ENCODE data around the gene ST3GAL3. TPM values are rescaled to one million over a fixed set of nuclear protein-coding genes. Genes with fewer than 3 reads are reported as not detected.

ST3GAL3 gene
- total RNA-seq, 2 donors from 2014 or later: 15.5 to 20.6 TPM

DNA sequence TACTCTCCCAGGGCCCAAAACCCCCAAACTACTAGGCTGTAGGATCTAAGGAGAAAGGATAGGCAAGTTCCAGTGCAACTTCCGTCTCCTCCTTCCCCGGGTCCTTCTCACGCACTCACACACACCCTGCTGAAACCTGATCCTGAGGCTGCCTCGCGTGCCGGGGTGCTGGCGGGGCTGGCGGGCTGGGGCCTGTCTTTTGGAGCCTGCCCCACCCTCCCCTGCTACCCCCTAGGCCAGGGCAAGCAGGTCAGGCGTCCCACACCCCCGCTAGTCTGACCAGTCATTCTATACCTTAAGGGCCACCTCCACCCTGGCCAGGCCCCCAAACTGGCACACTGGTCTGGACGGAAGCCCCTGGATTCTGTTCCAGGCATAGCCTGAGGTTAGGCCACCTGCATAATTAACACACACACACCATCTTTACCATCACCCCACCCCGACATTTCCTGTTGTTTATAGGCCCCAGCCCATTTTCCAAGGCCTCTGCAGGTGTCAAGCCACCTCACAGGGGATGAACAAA lies 178.0 kb downstream of the ST3GAL3 start:
- Histone ChIP-seq H3K9me3 (no peaks in the 10 kb centered on the region), H3K27me3 (no peaks in the 10 kb centered on the region), H3K36me3 (no peaks in the 10 kb centered on the region), H3K27ac (no peak overlapping the region), H3K4me3 (no peak overlapping the region), H3K4me1 (peaks cover 0 to 7% of the 10 kb centered on the region in 2 donors)
- TF ChIP-seq, protein P1, sequence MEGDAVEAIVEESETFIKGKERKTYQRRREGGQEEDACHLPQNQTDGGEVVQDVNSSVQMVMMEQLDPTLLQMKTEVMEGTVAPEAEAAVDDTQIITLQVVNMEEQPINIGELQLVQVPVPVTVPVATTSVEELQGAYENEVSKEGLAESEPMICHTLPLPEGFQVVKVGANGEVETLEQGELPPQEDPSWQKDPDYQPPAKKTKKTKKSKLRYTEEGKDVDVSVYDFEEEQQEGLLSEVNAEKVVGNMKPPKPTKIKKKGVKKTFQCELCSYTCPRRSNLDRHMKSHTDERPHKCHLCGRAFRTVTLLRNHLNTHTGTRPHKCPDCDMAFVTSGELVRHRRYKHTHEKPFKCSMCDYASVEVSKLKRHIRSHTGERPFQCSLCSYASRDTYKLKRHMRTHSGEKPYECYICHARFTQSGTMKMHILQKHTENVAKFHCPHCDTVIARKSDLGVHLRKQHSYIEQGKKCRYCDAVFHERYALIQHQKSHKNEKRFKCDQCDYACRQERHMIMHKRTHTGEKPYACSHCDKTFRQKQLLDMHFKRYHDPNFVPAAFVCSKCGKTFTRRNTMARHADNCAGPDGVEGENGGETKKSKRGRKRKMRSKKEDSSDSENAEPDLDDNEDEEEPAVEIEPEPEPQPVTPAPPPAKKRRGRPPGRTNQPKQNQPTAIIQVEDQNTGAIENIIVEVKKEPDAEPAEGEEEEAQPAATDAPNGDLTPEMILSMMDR (IDR thresholded peaks at IDR 0.05): no peak
- DNase-seq (ENCODE audit: low spot score): no peak

DNA sequence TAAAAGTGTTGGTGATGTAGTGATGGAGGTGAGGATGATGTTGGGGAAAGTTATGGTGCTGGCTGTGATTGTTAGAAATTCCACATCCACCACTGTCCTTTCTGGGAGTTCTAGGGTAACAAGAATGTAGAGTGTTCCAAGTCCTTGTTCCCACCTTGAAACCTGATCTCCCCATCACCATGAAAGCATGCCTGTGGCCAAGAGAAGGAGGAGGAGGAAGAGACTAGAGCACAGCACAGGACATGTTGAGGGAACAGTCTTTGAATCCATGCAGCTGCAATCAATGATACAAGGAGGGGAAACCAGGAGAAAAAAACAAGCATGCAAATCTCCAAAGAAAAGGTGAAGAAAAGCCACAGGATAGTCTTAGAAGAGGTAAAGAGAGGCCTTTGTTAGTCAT lies 180.4 kb downstream of the ST3GAL3 start:
- Histone ChIP-seq H3K27ac (no peak overlapping the region), H3K9me3 (no peaks in the 10 kb centered on the region), H3K4me3 (no peak overlapping the region), H3K4me1 (peaks cover 0 to under 1% of the 10 kb centered on the region in 2 donors), H3K27me3 (no peaks in the 10 kb centered on the region), H3K36me3 (no peaks in the 10 kb centered on the region)
- DNase-seq (ENCODE audit: low spot score): no peak
- TF ChIP-seq, protein P1 (IDR thresholded peaks at IDR 0.05): no peak

GRCh38 chr1:43890815-43891214 lies 183.5 kb downstream of the ST3GAL3 start:
- Histone ChIP-seq H3K9me3 (no peaks in the 10 kb centered on the region), H3K36me3 (peaks cover 1% of the 10 kb centered on the region), H3K4me3 (no peak overlapping the region), H3K27me3 (no peaks in the 10 kb centered on the region), H3K27ac (no peak overlapping the region), H3K4me1 (peaks cover 0 to 8% of the 10 kb centered on the region in 2 donors)
- TF ChIP-seq, protein P1 (IDR thresholded peaks at IDR 0.05): no peak
- no peak for DNase-seq (ENCODE audit: low spot score)

DNA sequence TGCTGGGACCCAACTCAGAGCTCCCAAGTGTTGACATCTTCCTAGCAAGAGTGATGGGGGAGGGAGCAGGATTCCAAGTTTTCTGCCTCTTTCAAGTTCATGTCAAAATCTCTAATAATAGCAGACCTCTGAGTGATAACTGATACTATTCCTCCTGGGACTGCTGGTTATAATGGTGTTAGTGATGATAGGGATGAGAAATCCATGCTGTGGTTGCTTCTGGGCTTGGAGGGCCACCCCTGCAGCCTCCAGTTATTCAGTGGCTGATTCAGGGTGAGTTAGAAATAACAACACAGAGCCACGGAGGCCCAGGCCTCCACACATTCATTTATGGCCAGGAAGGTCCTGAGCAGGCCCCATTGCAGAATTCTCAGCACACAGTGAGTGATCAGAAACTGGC lies 185.7 kb downstream of the ST3GAL3 start:
- no peaks in the 10 kb centered on the region for H3K27me3 ChIP-seq
- DNase-seq (ENCODE audit: low spot score): no peak
- no peak overlapping the region for H3K27ac ChIP-seq
- no peak overlapping the region for H3K4me3 ChIP-seq
- peaks cover 0 to 8% of the 10 kb centered on the region in 2 donors for H3K4me1 ChIP-seq
- H3K36me3 ChIP-seq: peaks cover 8% of the 10 kb centered on the region
- TF ChIP-seq, protein P1 (IDR thresholded peaks at IDR 0.05): no peak
- no peaks in the 10 kb centered on the region for H3K9me3 ChIP-seq

- Histone ChIP-seq H3K27ac (no peak overlapping the region), H3K4me1 (no peaks in the 10 kb centered on the region), H3K9me3 (no peaks in the 10 kb centered on the region), H3K4me3 (no peak overlapping the region), H3K27me3 (no peaks in the 10 kb centered on the region), H3K36me3 (peaks cover 20% of the 10 kb centered on the region)
- TF ChIP-seq, protein P1 (IDR thresholded peaks at IDR 0.05): no peak
- DNase-seq (ENCODE audit: low spot score): no peak
Observed at GRCh38 chr1:43898981-43899380, 191.6 kb downstream of the ST3GAL3 start.

DNA sequence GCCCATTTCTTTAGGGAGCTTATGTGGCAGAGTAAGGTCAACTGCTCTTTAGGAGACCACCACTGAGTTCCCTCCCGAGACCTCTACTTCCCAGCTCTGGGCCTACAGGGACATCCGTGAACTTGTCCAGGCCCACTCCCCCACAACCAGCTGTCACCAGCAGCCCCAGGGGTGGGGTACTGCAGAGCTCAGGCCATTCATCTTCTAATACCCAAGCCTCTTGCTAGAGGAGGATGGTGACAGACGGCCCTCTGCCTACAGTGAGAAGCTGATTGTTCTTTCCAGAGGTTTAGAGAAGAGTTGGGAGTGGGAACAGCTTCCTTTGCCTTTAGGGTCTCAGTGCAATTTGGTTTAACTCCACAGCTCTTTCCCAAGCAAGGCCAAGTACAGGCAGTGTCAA lies 193.1 kb downstream of the ST3GAL3 start:
- peaks cover 20% of the 10 kb centered on the region for H3K36me3 ChIP-seq
- TF ChIP-seq, protein P1 (IDR thresholded peaks at IDR 0.05): no peak

More for the DNA sequence above, 193.1 kb downstream of the ST3GAL3 start:
- DNase-seq (ENCODE audit: low spot score): no peak
- Histone ChIP-seq H3K9me3 (no peaks in the 10 kb centered on the region), H3K27ac (no peak overlapping the region), H3K27me3 (no peaks in the 10 kb centered on the region), H3K4me3 (no peak overlapping the region), H3K4me1 (no peaks in the 10 kb centered on the region)

Measured in right atrium auricular region (tissue), 2 donors.